Nephron (organoid): ENCODE results near the gene PBX1.
A peak's percentile ranks its signal among the peaks of the same experiment; 100 is the strongest.

ENCODE experiments used
- H3K27ac Mint-ChIP-seq, 3 experiments: 2 replicates each; pipeline ENCODE4 v1.8.0; 2020; ENCODE audit warnings: mixed read lengths in 3 of 3, mild to moderate bottlenecking in 2 of 3, moderate library complexity in 1 of 3
- H3K27me3 Mint-ChIP-seq: 2 replicates; pipeline ENCODE4 v1.8.0; 2021; ENCODE audit warnings: low read depth, mild to moderate bottlenecking, moderate library complexity, mixed read lengths
- H3K36me3 Mint-ChIP-seq: 2 replicates; pipeline ENCODE4 v1.8.0; 2020; ENCODE audit warnings: low read depth, mixed read lengths
- H3K4me1 Mint-ChIP-seq: 2 replicates; pipeline ENCODE4 v1.8.0; 2020; ENCODE audit warnings: mixed read lengths
- H3K4me3 Mint-ChIP-seq, 3 experiments: 2 replicates each; pipeline ENCODE4 v1.8.0; 2020; ENCODE audit warnings: mild to moderate bottlenecking in 3 of 3, mixed read lengths in 3 of 3, moderate library complexity in 2 of 3
- H3K9me3 Mint-ChIP-seq: 2 replicates; pipeline ENCODE4 v1.8.0; 2020; ENCODE audit warnings: mixed read lengths
- TF ChIP-seq, protein P1 (sequence below), 3 experiments: fragments of 200-600 bp; sonication (generic); IDR thresholded peaks; one replicate each; pipeline ENCODE4 v1.5.0; 2021; ENCODE audit warnings: antibody characterized with exemption in 3 of 3; ENCODE audit not compliant: unreplicated experiment in 3 of 3

Gene PBX1

DNA sequence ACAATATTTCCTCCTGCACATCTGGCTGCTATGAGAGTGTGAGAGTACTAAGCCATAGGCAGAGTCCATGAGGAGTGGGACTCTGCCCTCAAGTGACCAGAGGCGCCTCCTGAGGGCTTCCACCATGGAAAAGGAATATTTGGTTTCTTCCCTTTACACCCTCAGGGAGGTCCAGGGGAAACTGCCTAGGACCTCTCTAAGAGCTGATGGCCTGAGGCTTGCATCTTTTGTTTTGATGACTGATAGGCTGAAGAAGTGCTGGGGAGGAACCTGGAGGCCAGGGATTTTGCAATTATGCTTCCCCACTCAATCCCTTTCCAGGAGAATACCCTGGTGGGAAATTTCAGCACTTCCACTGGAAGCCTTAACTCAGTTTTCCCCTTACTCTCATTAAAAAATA is 111.0 kb downstream of the PBX1 start:
- TF ChIP-seq, protein P1, sequence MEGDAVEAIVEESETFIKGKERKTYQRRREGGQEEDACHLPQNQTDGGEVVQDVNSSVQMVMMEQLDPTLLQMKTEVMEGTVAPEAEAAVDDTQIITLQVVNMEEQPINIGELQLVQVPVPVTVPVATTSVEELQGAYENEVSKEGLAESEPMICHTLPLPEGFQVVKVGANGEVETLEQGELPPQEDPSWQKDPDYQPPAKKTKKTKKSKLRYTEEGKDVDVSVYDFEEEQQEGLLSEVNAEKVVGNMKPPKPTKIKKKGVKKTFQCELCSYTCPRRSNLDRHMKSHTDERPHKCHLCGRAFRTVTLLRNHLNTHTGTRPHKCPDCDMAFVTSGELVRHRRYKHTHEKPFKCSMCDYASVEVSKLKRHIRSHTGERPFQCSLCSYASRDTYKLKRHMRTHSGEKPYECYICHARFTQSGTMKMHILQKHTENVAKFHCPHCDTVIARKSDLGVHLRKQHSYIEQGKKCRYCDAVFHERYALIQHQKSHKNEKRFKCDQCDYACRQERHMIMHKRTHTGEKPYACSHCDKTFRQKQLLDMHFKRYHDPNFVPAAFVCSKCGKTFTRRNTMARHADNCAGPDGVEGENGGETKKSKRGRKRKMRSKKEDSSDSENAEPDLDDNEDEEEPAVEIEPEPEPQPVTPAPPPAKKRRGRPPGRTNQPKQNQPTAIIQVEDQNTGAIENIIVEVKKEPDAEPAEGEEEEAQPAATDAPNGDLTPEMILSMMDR (IDR thresholded peaks at IDR 0.05; ENCODE audit: unreplicated experiment in 3 of 3): no peak
- no peak overlapping the region for H3K4me3 Mint-ChIP-seq
- H3K9me3 Mint-ChIP-seq: no peaks in the 10 kb centered on the region
- H3K27ac Mint-ChIP-seq: peak overlapping the region in 2 of 3 experiments; percentile 25 to 77
- peaks cover 19% of the 10 kb centered on the region for H3K36me3 Mint-ChIP-seq
- H3K27me3 Mint-ChIP-seq: no peaks in the 10 kb centered on the region
- peaks cover 29% of the 10 kb centered on the region for H3K4me1 Mint-ChIP-seq

- Mint-ChIP-seq H3K36me3 (peaks cover 24% of the 10 kb centered on the region), H3K4me3 (no peak overlapping the region), H3K4me1 (peaks cover 34% of the 10 kb centered on the region), H3K27me3 (no peaks in the 10 kb centered on the region), H3K27ac (peak overlapping the region; percentile 25 to 77 (median 39)), H3K9me3 (no peaks in the 10 kb centered on the region)
- TF ChIP-seq, protein P1 (IDR thresholded peaks at IDR 0.05; ENCODE audit: unreplicated experiment in 3 of 3): no peak
These were observed 111.8 kb downstream of the PBX1 start for GRCh38 chr1:164670786-164671185.

DNA sequence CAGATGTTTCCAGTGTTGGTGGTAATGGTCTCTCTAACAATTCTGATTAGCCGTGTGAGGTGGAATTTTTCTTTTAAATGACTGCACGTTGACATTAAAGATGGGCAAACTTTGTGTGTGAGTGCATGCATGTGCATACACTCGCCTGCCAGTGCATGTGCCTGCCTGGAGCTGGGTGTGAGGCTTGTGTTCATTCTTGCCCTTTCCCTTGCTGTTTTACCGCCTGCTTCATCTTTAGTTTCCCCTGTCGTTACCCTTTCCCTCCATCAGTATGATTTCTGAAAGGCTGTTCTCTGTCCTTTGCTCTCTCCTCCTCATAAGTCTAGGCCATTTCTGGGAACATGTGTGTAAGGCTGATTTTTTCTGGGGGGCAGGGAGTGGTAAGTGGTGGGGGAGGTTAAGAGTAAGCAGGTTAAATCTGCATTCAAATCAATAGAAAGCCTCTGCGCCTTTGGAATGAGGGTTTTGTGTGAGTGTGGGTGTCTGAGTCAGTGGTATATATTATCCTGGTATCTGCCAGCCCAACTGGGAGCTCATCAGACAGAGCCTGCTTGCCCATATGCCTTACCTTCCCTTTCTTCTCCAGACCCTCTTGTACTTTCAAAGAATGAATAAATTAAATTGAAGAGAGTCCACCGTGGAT is 112.5 kb downstream of the PBX1 start:
- Mint-ChIP-seq H3K4me3 (no peak overlapping the region), H3K27ac (peak overlapping the region; percentile 25 to 70 (median 39)), H3K36me3 (peaks cover 22% of the 10 kb centered on the region)

GRCh38 chr1:164671966-164672571 is 113.1 kb downstream of the PBX1 start:
- no peaks in the 10 kb centered on the region for H3K9me3 Mint-ChIP-seq
- H3K27ac Mint-ChIP-seq: peak overlapping the region; percentile 25 to 70 (median 39)
- no peaks in the 10 kb centered on the region for H3K27me3 Mint-ChIP-seq
- H3K4me1 Mint-ChIP-seq: peaks cover 40% of the 10 kb centered on the region
- H3K36me3 Mint-ChIP-seq: peaks cover 21% of the 10 kb centered on the region
- no peak overlapping the region for H3K4me3 Mint-ChIP-seq
- TF ChIP-seq, protein P1 (IDR thresholded peaks at IDR 0.05; ENCODE audit: unreplicated experiment in 3 of 3): no peak

More for the DNA sequence above, 112.5 kb downstream of the PBX1 start:
- Mint-ChIP-seq H3K4me1 (peaks cover 40% of the 10 kb centered on the region), H3K27me3 (no peaks in the 10 kb centered on the region), H3K9me3 (no peaks in the 10 kb centered on the region)
- TF ChIP-seq, protein P1 (IDR thresholded peaks at IDR 0.05; ENCODE audit: unreplicated experiment in 3 of 3): no peak

- H3K9me3 Mint-ChIP-seq: no peaks in the 10 kb centered on the region
- TF ChIP-seq, protein P1 (IDR thresholded peaks at IDR 0.05; ENCODE audit: unreplicated experiment in 3 of 3): no peak
- peaks cover 25% of the 10 kb centered on the region for H3K36me3 Mint-ChIP-seq
- no peaks in the 10 kb centered on the region for H3K27me3 Mint-ChIP-seq
- peak overlapping the region in 1 of 3 experiments; percentile 52 for H3K4me3 Mint-ChIP-seq
- H3K27ac Mint-ChIP-seq: peak overlapping the region; percentile 25 to 70 (median 68)
- peaks cover 40% of the 10 kb centered on the region for H3K4me1 Mint-ChIP-seq
These were observed 113.6 kb downstream of the PBX1 start for GRCh38 chr1:164672588-164672987.
